WI38 (cell line): ENCODE results near the gene ATG12.

ENCODE experiments used
- H3K4me3 ChIP-seq: 2 replicates; pipeline ENCODE4 v1.5.1; 2011; ENCODE audit warnings: low read depth, mild to moderate bottlenecking, control low read depth, low read length
- CTCF ChIP-seq: IDR thresholded peaks from 2 replicates; pipeline ENCODE4 v1.5.1; 2012; ENCODE audit warnings: low read depth, mild to moderate bottlenecking, control low read depth, low read length

Gene ATG12

GRCh38 chr5:115869256-115869795 is 28.0 kb upstream of the ATG12 start:
- no peak overlapping the region for H3K4me3 ChIP-seq
- TF ChIP-seq CTCF = no peak

- TF ChIP-seq CTCF = no peak
- no peak overlapping the region for H3K4me3 ChIP-seq
Measured at GRCh38 chr5:115859378-115859777, 18.0 kb upstream of the ATG12 start.

- no peak overlapping the region for H3K4me3 ChIP-seq
- TF ChIP-seq CTCF = no peak
Measured at GRCh38 chr5:115858396-115858795, 17.0 kb upstream of the ATG12 start.

GRCh38 chr5:115857626-115858349 is 16.4 kb upstream of the ATG12 start:
- no peak for TF ChIP-seq CTCF
- H3K4me3 ChIP-seq = no peak overlapping the region

GRCh38 chr5:115857057-115857479 is 15.7 kb upstream of the ATG12 start:
- no peak for TF ChIP-seq CTCF
- H3K4me3 ChIP-seq = no peak overlapping the region

- TF ChIP-seq CTCF = no peak
Measured at GRCh38 chr5:115855959-115856358, 14.6 kb upstream of the ATG12 start.

GRCh38 chr5:115854139-115854538 is 12.8 kb upstream of the ATG12 start:
- no peak for TF ChIP-seq CTCF
- no peak overlapping the region for H3K4me3 ChIP-seq

More at GRCh38 chr5:115855959-115856358, 14.6 kb upstream of the ATG12 start:
- no peak overlapping the region for H3K4me3 ChIP-seq
